Measurements from ENCODE around the gene MAU2.

- TF ChIP-seq, protein P1, sequence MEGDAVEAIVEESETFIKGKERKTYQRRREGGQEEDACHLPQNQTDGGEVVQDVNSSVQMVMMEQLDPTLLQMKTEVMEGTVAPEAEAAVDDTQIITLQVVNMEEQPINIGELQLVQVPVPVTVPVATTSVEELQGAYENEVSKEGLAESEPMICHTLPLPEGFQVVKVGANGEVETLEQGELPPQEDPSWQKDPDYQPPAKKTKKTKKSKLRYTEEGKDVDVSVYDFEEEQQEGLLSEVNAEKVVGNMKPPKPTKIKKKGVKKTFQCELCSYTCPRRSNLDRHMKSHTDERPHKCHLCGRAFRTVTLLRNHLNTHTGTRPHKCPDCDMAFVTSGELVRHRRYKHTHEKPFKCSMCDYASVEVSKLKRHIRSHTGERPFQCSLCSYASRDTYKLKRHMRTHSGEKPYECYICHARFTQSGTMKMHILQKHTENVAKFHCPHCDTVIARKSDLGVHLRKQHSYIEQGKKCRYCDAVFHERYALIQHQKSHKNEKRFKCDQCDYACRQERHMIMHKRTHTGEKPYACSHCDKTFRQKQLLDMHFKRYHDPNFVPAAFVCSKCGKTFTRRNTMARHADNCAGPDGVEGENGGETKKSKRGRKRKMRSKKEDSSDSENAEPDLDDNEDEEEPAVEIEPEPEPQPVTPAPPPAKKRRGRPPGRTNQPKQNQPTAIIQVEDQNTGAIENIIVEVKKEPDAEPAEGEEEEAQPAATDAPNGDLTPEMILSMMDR (IDR thresholded peaks at IDR 0.05; ENCODE audit: low read depth, low read length, poor library complexity, severe bottlenecking) = no peak
- no peak for TF ChIP-seq EZH2phosphoT487 (IDR thresholded peaks at IDR 0.05; ENCODE audit: borderline replicate concordance, low read length)
Measured at GRCh38 chr19:19271828-19272599, 48.6 kb upstream of the MAU2 start.

Measured in DOHH2 (cell line).